Measurements from ENCODE around the gene SMARCD2. TPM values are rescaled to one million over a fixed set of nuclear protein-coding genes. Genes with fewer than 3 reads are reported as not detected.

SMARCD2 gene
- total RNA-seq, 1 donor from 2014 or later: 84.5 TPM

DNA sequence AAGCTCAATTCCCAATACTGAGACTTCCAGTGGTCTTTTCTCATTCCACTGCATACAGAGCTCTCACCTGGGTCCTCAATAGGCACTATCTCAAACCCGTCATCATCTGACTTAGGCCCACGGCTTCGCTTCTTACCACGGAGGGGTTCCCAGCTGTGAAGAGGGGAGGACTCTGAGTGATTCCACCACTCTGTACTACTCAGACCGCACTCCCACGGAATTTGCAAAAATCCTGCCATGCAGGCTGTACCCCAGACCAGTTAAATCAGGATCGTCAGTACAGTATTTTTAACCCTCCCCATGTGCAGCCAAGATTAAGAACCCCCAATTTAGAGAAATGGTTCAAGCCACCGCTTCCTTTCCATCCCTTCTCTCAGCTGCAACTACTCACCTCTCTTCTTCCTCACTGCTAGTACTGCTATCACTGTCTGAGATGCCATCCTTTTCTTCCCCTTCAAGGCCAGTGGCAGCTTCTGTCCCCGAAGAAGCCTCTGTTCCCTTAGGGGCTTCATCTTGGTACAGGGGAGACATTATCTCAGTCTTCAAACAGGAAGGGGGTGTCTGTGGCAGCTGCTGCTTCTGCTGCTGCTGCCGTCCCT lies 21.4 kb downstream of the SMARCD2 start:
- TF ChIP-seq CTCF (IDR thresholded peaks at IDR 0.05; ENCODE audit: partially characterized antibody, unreplicated experiment): no peak
- peak overlapping the region; percentile 76 for H3K27ac Mint-ChIP-seq (ENCODE audit: unreplicated experiment)

GRCh38 chr17:63819585-63820537 lies 22.6 kb downstream of the SMARCD2 start:
- peaks cover 9% of the 10 kb centered on the region for H3K9me3 Mint-ChIP-seq (ENCODE audit: unreplicated experiment)
- no peak overlapping the region for H3K4me3 Mint-ChIP-seq (ENCODE audit: unreplicated experiment)
- peak overlapping the region; percentile 54 for H3K27ac Mint-ChIP-seq (ENCODE audit: unreplicated experiment)
- H3K4me1 Mint-ChIP-seq (ENCODE audit: low read depth, unreplicated experiment): peaks cover 2% of the 10 kb centered on the region
- H3K36me3 Mint-ChIP-seq (ENCODE audit: unreplicated experiment): no peaks in the 10 kb centered on the region
- peaks cover 14% of the 10 kb centered on the region for H3K27me3 Mint-ChIP-seq (ENCODE audit: unreplicated experiment)
- DNase-seq: no peak
- TF ChIP-seq CTCF (IDR thresholded peaks at IDR 0.05; ENCODE audit: partially characterized antibody, unreplicated experiment): no peak

More for the DNA sequence above, 21.4 kb downstream of the SMARCD2 start:
- H3K9me3 Mint-ChIP-seq (ENCODE audit: unreplicated experiment): peaks cover 10% of the 10 kb centered on the region
- no peaks in the 10 kb centered on the region for H3K36me3 Mint-ChIP-seq (ENCODE audit: unreplicated experiment)
- H3K27me3 Mint-ChIP-seq (ENCODE audit: unreplicated experiment): peaks cover 15% of the 10 kb centered on the region
- DNase-seq: no peak
- H3K4me1 Mint-ChIP-seq (ENCODE audit: low read depth, unreplicated experiment): peaks cover 4% of the 10 kb centered on the region
- H3K4me3 Mint-ChIP-seq (ENCODE audit: unreplicated experiment): no peak overlapping the region

GRCh38 chr17:63819131-63819530 lies 23.4 kb downstream of the SMARCD2 start:
- Mint-ChIP-seq H3K4me1 (ENCODE audit: low read depth, unreplicated experiment) (peaks cover 2% of the 10 kb centered on the region), H3K36me3 (ENCODE audit: unreplicated experiment) (no peaks in the 10 kb centered on the region), H3K27ac (ENCODE audit: unreplicated experiment) (peak overlapping the region; percentile 54), H3K9me3 (ENCODE audit: unreplicated experiment) (peaks cover 9% of the 10 kb centered on the region), H3K4me3 (ENCODE audit: unreplicated experiment) (no peak overlapping the region), H3K27me3 (ENCODE audit: unreplicated experiment) (peaks cover 14% of the 10 kb centered on the region)
- no peak for DNase-seq
- no peak for TF ChIP-seq CTCF (IDR thresholded peaks at IDR 0.05; ENCODE audit: partially characterized antibody, unreplicated experiment)

- Mint-ChIP-seq H3K4me1 (ENCODE audit: low read depth, unreplicated experiment) (peaks cover 2% of the 10 kb centered on the region), H3K36me3 (ENCODE audit: unreplicated experiment) (no peaks in the 10 kb centered on the region), H3K27ac (ENCODE audit: unreplicated experiment) (peak overlapping the region; percentile 28), H3K27me3 (ENCODE audit: unreplicated experiment) (peaks cover 11% of the 10 kb centered on the region), H3K9me3 (ENCODE audit: unreplicated experiment) (peaks cover 9% of the 10 kb centered on the region), H3K4me3 (ENCODE audit: unreplicated experiment) (no peak overlapping the region)
- TF ChIP-seq CTCF (IDR thresholded peaks at IDR 0.05; ENCODE audit: partially characterized antibody, unreplicated experiment): no peak
- DNase-seq: no peak
These were observed 24.6 kb downstream of the SMARCD2 start for GRCh38 chr17:63817736-63818385.

All from glutamatergic neuron (in vitro differentiated cells).